HTR-8/SVneo (cell line): ENCODE data around the gene DUSP16.
"Not testable (repeated sequence)": the region's sequence is repeated elsewhere in the genome, so short reads cannot be mapped to it uniquely, and the experiment has no call there.

ENCODE experiments used
- DNase-seq: peaks from one replicate; pipeline ENCODE4 v3.0.0; 2011; ENCODE audit warnings: low spot score, mixed read lengths; ENCODE audit not compliant: insufficient read length
- FAIRE-seq: peaks from 2 replicates; lab custom pipeline; 2011; peaks lifted over from hg19 to GRCh38; lab: Jason Lieb, UNC

Gene DUSP16, protein sequence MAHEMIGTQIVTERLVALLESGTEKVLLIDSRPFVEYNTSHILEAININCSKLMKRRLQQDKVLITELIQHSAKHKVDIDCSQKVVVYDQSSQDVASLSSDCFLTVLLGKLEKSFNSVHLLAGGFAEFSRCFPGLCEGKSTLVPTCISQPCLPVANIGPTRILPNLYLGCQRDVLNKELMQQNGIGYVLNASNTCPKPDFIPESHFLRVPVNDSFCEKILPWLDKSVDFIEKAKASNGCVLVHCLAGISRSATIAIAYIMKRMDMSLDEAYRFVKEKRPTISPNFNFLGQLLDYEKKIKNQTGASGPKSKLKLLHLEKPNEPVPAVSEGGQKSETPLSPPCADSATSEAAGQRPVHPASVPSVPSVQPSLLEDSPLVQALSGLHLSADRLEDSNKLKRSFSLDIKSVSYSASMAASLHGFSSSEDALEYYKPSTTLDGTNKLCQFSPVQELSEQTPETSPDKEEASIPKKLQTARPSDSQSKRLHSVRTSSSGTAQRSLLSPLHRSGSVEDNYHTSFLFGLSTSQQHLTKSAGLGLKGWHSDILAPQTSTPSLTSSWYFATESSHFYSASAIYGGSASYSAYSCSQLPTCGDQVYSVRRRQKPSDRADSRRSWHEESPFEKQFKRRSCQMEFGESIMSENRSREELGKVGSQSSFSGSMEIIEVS

DNA sequence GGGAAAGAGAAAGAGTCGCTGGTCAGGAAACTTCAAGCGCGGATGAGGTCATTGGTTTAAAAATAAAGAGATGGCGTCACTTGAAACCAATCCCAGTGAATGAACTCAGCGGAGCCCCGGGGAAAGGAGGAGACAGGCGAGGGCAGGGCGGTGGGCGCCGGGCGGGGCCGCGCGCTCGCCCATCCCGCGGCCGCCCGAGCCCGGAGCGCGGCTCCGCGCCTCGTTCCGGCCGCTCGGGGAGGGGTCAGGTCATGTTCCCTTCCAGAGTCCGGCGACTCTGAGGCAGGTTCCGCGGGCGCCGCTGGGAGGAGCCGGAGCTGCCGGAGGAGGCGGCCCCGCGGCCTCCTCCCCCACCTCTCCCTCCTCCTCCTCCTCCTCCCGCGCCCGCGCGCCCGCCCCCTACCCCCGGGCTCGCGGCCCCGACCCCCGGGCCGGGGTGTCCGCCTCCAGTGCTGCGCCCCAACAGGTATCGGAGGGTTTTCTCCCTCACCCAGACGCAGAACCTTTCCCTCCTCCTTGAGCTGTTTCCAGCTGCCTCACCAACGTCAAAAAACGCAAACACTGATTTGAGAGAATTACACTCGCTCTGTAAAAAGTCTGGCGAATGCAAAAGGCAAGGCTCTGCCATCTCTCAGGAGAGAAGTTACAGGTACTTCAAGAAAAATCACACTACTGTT, at the start of gene DUSP16:
DUSP16 (minus strand) TSS at position 279 of the 677 bp plus-strand sequence. CDS start 41,765 bp downstream, outside the sequence.
- no peak for FAIRE-seq
- peak; percentile 83 for DNase-seq

DNA sequence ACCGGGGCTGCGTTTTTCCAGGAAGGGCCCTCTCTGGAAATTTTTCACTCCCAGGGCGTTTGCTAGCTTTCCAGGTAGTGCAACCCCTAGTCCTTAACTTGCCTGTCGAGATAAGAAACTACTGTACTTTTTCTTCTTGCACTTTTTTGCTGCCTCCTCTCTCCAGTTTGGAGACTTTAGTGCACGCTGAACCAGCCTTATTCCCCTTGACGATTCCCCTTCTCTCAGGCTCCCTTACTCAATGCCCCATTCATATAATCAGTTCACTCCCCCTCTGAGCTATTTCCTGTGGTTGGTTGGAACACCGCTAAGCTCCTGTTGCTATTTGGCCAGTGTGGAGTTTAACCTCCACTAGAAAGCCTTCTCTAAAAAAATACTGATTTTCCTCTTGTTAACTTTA, 49.7 kb upstream of the DUSP16 start:
- FAIRE-seq (no peak), DNase-seq (peak; percentile 29)

DNA sequence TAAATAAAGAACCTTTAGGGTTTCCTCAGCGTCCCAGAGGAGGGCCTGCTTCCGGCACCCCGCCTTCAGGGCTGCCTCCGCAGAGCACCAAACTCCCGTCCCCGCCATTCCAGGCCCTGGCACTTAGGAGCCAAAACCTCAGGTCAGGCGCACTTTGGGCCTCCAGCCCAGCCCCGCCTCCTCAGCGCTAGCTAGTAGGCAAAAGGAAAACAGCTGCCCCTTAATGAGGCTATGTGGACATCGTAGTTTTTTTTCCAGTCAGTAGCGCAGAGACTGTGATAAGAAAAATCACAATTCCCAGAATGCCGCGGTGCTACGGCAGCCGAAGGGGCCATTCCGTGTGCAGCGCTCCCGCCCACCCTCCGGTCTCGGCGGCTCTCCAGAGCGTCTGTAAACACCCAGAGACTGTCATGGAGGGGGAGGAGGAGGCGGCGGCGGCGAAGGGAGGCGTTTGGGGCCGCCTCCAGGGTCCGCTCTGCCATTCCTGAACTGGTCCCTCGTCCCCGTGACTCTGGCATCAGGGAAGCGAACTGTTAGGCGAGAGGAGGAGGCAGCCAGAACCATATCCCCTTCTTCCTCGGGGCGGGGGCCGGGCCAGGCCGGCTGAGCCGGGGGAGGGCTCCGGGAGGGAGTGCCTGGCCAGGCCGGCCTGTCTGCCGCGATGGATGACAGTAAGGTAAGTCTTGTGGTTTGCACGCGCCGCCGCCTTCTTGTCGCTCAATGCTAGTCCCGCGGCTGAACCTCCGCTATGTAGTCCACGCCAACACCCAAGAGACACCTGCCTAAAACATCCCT, 49.0 kb upstream of the DUSP16 start, which contains the start of gene CREBL2:
CREBL2 (plus strand) TSS at position 365 of the 795 bp plus-strand sequence; CDS start at position 662, 297 bp downstream.
- peak; percentile 82 for DNase-seq
- no peak for FAIRE-seq

DNA sequence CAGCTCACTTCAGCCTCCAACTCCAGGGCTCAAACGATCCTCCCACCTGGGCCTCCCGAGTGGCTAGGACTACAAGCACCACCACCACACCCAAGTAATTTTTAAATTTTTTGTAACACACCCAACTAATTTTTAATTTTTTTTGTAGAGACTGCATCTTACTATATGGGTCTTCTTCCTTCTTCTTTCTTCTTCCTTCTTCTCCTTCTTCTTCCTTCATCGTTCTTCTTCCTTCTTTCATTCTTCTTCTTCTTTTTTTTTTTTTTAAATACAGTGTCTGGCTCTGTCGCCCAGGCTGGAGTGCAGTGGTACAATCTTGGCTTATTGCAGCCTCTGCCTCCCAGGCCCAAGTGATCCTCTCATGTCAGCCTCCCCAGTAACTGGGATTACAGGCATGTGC, 48.0 kb upstream of the DUSP16 start:
- FAIRE-seq (no peak), DNase-seq (no peak)

DNA sequence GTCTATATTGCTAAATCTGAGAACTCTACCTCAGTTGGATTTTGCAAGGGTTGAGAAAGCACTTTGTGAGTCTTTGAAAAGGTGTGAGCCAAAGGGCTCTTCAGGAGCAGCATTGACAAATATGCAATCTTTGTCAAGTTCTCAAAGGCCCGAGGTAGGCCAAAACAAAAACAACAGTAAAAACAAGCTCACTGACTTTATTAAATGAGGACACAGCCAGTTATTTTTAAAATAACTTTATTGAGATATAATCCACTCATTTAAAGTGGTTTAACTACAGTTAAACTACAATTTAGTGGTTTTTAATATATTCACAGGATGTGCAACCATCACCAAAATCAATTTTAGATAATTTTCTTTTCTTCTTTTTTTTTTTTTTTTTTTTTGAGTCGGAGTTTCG, 47.0 kb upstream of the DUSP16 start:
- DNase-seq: no peak
- no peak for FAIRE-seq

DNA sequence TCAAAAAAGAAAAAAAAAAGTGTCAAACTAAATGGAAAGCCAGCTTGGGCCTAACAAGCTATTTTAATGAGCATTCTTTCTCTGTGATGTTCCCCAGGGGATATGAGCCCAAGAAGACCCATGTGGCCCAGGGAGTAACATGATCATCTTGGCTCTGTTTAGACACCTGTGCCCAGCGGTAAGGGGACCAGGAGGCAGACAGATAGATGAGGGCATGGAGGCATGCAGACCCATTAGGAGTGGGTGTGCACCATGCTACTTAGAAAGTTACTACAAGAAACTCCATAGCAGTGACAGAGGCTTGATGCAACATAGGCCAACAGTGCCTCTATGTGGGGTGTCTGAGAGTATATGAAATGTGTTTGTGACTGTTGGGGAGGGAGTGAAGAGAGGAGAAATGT, 45.9 kb upstream of the DUSP16 start:
- FAIRE-seq (no peak), DNase-seq (no peak)

DNA sequence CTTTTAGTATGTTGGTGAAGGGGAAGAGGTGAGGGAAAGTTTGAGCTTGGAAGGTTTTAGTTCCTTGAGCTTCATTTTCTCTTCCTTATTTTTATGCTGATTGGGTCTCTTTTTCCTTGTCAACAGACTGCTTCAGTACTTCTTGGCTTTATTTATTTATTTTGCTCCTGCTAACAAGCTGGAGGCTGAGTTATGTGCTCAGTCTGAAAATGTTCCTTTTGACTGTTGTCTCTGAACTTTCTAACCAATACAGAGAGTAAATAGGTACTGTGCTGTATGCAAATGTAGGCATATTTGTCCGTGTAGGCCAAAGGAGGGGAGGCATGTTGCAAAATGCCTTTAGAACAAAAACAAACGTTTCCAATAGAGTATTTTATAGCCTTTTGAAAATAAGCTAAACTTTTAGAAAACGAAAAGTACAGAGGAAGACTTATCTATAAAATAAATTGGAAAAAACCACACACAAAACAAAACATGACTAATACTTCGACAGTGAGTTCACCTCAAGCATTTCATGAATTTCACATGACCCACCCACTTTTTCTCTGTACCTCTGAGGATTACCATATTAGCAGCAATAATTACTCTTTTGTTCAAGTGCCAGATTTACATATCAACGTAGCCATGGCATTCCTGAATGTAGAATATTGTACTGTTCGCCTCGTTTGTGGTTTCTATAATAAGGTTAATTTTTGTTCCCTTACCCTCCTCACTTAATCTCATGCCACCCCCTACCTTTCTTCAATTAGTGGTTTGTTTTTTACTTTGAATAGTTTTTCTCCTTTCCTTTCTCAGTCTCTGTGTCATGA, 44.3 kb upstream of the DUSP16 start:
- no peak for FAIRE-seq
- no peak for DNase-seq

DNA sequence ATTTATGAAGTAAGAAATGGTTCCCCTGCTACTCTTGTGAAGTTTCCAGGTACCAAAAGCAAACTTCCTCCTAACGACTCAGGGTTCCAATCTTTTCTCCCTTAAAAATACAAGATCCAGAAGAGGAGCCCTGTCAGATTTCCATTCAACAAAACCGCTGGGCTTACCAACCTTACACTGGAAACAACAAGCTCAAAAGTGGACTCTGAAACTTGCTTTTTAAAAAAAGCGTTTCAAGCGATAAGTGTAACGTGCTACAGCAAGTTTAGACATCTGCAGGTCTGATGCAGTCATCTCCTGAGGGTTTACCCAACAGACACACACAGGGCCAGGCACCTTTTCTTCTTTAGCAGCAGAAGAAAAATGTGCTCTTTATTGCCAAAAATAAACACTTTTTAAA, 42.1 kb upstream of the DUSP16 start:
- DNase-seq: no peak
- FAIRE-seq: no peak

DNA sequence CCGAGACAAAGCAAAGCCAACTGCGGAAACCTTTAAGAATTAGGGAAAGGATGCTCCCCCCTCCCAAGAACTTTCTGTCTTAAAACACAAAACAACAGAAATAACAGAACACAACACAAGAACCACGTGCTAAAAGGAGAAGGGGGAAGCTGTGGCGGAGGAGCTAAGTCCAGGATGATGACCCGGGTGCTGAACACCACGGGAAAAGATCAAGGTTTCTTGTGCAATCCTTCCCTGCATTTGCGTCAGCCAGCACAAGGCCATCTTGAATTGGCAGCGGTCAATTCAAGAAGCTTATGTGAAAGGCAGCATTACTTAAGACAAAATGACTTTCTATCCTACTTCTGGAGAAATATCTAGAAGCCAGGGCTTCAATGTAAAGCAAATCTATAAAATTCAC, 38.0 kb upstream of the DUSP16 start:
- FAIRE-seq (no peak), DNase-seq (no peak)

DNA sequence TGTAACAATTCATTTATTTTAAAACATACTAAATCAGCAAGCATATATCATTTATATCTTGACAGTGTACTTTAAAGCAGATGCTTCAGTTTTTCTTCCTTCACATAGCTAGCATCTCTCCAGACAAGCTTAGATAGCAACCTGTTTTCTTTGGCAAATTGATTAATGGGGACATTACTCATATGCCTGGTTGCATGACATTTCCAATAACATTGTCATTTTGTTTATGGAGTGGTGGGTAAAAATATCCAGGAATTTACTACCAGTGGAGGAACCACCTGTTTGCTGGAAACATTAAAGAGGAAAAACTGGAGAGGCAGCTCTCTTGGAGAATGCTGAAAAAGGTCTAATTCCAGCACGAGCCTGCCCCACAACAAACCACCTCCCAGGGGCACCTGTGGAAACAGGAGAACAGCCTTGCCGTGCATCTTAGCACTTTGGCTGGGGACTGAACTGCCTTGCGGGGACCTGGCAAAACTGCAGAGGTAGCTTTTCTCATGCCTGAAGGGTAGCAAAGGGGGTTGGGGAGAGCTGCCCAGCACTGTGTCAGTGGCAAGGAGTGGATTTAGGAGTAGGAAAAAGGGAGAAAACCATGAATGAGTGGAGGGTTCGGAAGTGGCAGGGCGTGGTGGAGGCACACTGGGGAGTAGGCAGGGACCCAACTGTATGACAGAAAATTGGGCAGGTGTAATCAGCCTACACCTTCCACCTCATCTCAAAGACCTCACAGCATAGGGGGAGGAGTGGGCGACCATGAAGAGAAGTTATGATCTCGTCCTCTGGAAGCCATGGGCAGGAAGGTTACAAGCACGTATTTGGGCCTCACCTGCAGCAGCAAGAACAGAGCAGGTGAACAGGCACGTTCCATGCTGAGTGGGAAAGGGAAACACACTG, 37.3 kb upstream of the DUSP16 start:
- DNase-seq (no peak), FAIRE-seq (no peak)

DNA sequence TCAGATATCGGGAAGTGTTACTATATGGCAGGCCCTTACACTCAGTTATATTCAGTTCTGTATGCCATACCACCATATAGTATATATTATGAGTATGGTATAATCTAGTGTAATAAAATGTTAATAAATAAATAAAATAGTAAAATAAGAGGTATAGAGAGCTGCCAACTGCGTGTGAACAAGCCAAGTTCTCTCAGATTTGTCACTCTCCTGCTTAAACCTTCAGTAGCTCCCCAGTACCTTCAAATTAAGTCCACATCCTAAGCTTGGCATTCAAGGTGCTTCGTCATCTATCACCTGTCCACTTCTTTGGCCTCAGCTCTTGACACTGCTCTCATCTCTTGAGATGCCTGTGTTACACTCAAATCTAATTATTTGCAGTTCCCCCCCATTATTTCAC, 36.2 kb upstream of the DUSP16 start:
- no peak for DNase-seq
- FAIRE-seq: no peak

DNA sequence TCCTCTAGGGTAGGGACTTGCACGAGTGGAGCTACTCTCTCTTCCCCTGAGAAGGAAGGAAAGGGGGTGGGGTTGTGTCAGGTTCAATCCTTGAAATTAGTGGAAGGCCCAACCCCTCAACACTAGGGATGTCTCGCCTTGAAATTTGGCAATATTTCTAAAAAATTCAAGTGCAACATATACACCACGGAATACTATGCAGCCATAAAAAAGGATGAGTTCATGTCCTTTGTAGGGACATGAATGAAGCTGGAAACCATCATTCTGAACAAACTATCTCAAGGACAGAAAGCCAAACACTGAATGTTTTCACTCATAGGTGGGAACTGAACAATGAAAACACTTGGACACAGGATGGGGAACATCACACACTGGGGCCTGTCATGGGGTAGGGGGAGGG, 33.9 kb upstream of the DUSP16 start:
- not testable (repeated sequence) for FAIRE-seq, DNase-seq

DNA sequence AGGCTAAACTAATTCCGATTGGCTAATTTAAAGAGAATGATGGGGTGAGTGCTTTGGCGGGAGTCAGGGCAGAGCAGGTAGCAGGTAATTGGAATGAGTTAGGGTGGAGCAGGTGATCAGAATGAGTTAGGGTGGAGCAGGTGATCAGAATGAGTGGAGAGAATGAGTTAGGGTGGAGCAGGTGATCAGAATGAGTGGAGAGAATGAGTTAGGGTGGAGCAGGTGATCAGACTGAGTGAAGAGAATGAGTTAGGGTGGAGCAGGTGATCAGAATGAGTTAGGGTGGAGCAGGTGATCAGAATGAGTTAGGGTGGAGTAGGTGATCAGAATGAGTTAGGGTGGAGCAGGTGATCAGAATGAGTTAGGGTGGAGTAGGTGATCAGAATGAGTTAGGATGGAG, 33.3 kb upstream of the DUSP16 start:
- FAIRE-seq: not testable (repeated sequence)

DNA sequence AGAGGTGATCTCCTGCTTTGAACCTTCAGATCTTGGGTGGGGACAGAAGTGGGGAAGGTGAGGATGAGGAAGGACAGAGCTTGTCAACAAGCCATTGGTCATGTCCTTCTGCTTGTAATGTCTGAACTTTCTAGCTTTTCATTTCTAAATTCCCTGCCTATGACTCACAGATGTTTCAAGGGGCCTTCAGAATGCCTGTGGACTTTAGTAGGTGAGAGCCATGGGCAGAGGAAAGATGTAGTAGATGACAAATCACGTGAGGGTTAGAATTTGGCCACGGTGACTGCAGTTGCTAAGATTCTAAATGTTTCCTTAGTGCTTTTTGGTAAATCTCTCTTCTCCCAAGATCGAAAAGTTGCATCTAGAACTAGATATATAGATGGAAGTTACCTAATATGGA, 30.3 kb upstream of the DUSP16 start:
- DNase-seq (peak; percentile 38), FAIRE-seq (no peak)

More for the DNA sequence above, 33.3 kb upstream of the DUSP16 start:
- DNase-seq: not testable (repeated sequence)

DNA sequence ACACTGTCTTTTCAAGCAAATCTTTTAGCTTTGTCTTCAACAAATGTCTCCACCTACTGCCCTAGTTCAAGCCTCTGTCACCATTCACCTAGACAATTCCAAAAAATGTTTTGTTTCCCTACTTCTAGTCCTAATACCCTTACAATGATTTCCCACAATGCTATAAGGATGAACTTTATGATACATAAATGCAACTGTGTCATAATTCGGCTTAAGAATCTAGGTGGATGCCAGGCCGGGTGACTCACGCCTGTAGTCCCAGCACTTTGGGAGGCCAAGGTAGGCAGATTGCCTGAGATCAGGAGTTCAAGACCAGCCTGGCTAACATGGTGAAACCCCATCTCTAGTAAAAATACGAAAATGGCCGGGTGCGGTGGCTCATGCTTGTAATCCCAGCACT, 28.3 kb upstream of the DUSP16 start:
- FAIRE-seq (no peak), DNase-seq (no peak)

DNA sequence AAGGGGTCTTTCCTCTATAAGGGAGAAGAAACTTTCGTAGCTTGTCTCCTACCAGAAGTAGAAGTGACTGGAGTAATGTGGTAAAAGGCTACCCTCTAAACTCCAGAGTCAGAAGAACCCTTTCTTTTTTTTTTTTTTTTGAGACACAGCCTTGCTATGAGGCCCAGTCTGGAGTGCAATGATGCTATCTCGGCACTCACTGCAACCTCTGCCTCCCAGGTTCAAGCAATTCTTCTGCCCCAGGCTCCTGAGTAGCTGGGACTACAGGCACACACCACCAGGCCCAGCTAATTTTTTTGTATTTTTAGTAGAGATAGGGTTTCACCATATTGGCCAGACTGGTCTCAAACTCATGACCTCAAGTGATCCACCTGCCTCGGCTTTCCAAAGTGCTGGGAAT, 25.8 kb upstream of the DUSP16 start:
- not testable (repeated sequence) for FAIRE-seq

DNA sequence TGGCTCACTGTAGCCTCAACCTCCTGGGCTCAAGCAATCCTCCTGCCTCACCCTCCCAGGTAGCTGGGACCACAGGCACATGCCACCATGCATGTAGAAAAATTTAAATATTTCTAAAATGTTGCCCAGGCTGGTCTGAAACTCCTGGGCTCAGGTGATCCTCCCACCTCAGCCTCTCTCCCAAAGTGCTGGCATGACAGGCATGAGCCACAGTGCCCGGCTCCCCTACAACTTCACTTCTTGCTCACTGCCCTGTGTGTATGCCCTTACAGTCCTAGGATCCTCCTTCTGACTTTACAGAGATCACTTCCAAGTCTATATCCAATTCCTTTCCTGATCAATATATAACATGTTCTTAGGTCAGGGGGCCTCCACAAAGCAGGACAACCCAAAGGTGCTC, 25.2 kb upstream of the DUSP16 start:
- DNase-seq (no peak), FAIRE-seq (no peak)

More for the DNA sequence above, 25.8 kb upstream of the DUSP16 start:
- not testable (repeated sequence) for DNase-seq
